ENCODE results near the gene OR8S1.

GRCh38 chr12:48532601-48533000 lies 7.2 kb downstream of the OR8S1 start:
- TF ChIP-seq, protein P1, sequence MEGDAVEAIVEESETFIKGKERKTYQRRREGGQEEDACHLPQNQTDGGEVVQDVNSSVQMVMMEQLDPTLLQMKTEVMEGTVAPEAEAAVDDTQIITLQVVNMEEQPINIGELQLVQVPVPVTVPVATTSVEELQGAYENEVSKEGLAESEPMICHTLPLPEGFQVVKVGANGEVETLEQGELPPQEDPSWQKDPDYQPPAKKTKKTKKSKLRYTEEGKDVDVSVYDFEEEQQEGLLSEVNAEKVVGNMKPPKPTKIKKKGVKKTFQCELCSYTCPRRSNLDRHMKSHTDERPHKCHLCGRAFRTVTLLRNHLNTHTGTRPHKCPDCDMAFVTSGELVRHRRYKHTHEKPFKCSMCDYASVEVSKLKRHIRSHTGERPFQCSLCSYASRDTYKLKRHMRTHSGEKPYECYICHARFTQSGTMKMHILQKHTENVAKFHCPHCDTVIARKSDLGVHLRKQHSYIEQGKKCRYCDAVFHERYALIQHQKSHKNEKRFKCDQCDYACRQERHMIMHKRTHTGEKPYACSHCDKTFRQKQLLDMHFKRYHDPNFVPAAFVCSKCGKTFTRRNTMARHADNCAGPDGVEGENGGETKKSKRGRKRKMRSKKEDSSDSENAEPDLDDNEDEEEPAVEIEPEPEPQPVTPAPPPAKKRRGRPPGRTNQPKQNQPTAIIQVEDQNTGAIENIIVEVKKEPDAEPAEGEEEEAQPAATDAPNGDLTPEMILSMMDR (IDR thresholded peaks at IDR 0.05): no peak
- TF ChIP-seq POLR2A (IDR thresholded peaks at IDR 0.05): no peak
